ENCODE results near the gene ZCRB1. TPM values are rescaled to one million over a fixed set of nuclear protein-coding genes. Genes with fewer than 3 reads are reported as not detected.

The ZCRB1 gene
- total RNA-seq, 2 donors from 2014 or later: 32.2 to 80.8 TPM

GRCh38 chr12:42284876-42285275, 41.0 kb downstream of the ZCRB1 start:
- ATAC-seq (no peak), DNase-seq (no peak)
- WGBS, 2 donors: 74 to 77% methylated on average over 2 of the region's 2 CpGs
- no peak overlapping the region for H3K4me3 ChIP-seq
- H3K36me3 ChIP-seq (replicated peaks in 1 of 2; ENCODE audit: insufficient read depth in 1 of 2, low read depth in 2 of 2): no peaks in the 10 kb centered on the region
- no peaks in the 10 kb centered on the region for H3K9me3 ChIP-seq
- TF ChIP-seq POLR2A (IDR thresholded peaks at IDR 0.05) (no peak), CTCF (IDR thresholded peaks at IDR 0.05) (no peak)
- no peak overlapping the region for H3K27ac ChIP-seq
- peaks cover 7% of the 10 kb centered on the region for H3K4me1 ChIP-seq
- intact Hi-C loops (cut with DNase I): no loop called here
- H3K27me3 ChIP-seq: no peaks in the 10 kb centered on the region

- Histone ChIP-seq H3K4me1 (peaks cover 7% of the 10 kb centered on the region), H3K9me3 (no peaks in the 10 kb centered on the region), H3K27ac (no peak overlapping the region), H3K36me3 (replicated peaks in 1 of 2; ENCODE audit: insufficient read depth in 1 of 2, low read depth in 2 of 2) (no peaks in the 10 kb centered on the region), H3K4me3 (no peak overlapping the region), H3K27me3 (no peaks in the 10 kb centered on the region)
- no peak for ATAC-seq
- TF ChIP-seq POLR2A (IDR thresholded peaks at IDR 0.05) (no peak), CTCF (IDR thresholded peaks at IDR 0.05) (no peak)
- no peak for DNase-seq
- intact Hi-C loops (cut with DNase I): no loop called here
- 80 to 100% methylated on average over 1 of the region's 1 CpG for WGBS, 2 donors
These were observed 41.7 kb downstream of the ZCRB1 start for GRCh38 chr12:42284157-42284556.

- Histone ChIP-seq H3K4me1 (peaks cover 7% of the 10 kb centered on the region), H3K36me3 (replicated peaks in 1 of 2; ENCODE audit: insufficient read depth in 1 of 2, low read depth in 2 of 2) (no peaks in the 10 kb centered on the region), H3K9me3 (no peaks in the 10 kb centered on the region), H3K27me3 (no peaks in the 10 kb centered on the region), H3K4me3 (no peak overlapping the region), H3K27ac (no peak overlapping the region)
- ATAC-seq (no peak), DNase-seq (no peak)
- TF ChIP-seq CTCF (IDR thresholded peaks at IDR 0.05): no peak
- TF ChIP-seq POLR2A (IDR thresholded peaks at IDR 0.05): no peak
- intact Hi-C loops (cut with DNase I): no loop called here
These were observed 42.2 kb downstream of the ZCRB1 start for GRCh38 chr12:42283739-42284138.

GRCh38 chr12:42282294-42282693, 43.6 kb downstream of the ZCRB1 start:
- TF ChIP-seq CTCF (IDR thresholded peaks at IDR 0.05) (no peak), POLR2A (IDR thresholded peaks at IDR 0.05) (no peak)
- DNase-seq: no peak
- Histone ChIP-seq H3K9me3 (no peaks in the 10 kb centered on the region), H3K36me3 (replicated peaks in 1 of 2; ENCODE audit: insufficient read depth in 1 of 2, low read depth in 2 of 2) (no peaks in the 10 kb centered on the region), H3K4me3 (no peak overlapping the region), H3K4me1 (peaks cover 7% of the 10 kb centered on the region), H3K27me3 (no peaks in the 10 kb centered on the region), H3K27ac (no peak overlapping the region)
- ATAC-seq: no peak
- WGBS, 2 donors: 57 to 60% methylated on average over 2 of the region's 2 CpGs
- intact Hi-C loops (cut with DNase I): no loop called here

- peaks cover 7% of the 10 kb centered on the region for H3K4me1 ChIP-seq
- H3K4me3 ChIP-seq: no peak overlapping the region
- intact Hi-C loops (cut with DNase I): no loop called here
- ATAC-seq (no peak), DNase-seq (no peak)
- no peaks in the 10 kb centered on the region for H3K27me3 ChIP-seq
- 67 to 85% methylated on average over 3 of the region's 3 CpGs for WGBS, 2 donors
- H3K36me3 ChIP-seq (replicated peaks in 1 of 2; ENCODE audit: insufficient read depth in 1 of 2, low read depth in 2 of 2): no peaks in the 10 kb centered on the region
- no peaks in the 10 kb centered on the region for H3K9me3 ChIP-seq
- H3K27ac ChIP-seq: no peak overlapping the region
- TF ChIP-seq POLR2A (IDR thresholded peaks at IDR 0.05): no peak
- TF ChIP-seq CTCF (IDR thresholded peaks at IDR 0.05): no peak
These were observed 44.0 kb downstream of the ZCRB1 start for GRCh38 chr12:42281844-42282243.
